GM18867 (cell line): ENCODE measurements around the gene SPDYE11.
"Not testable (repeated sequence)": the region's sequence is repeated elsewhere in the genome, so short reads cannot be mapped to it uniquely, and the experiment has no call there.

Source experiments
- ATAC-seq: cut with Tn5 transposase; IDR thresholded peaks from one replicate; pipeline ENCODE4 v1.9.1; 2021; ENCODE audit warnings: mild to moderate bottlenecking, moderate library complexity; ENCODE audit not compliant: unreplicated experiment

The SPDYE11 gene

DNA sequence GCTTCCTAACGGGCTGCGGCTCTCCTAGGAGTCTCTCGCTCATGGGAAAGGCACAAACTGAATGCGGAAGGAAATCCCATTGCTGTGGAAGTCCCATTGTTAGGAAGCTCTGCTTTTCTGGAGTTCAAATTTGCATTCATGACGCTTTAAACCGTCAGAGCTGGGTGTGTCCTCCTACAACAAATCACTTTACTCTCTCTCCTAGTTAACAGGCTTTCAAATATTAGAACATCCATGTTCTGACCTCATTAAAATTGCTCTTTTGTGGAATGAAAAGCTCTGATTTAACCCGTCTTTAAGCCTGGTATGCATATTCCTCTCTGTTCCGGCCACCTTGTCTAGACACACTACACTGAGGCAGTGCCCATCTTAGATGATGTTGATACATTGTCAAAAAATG is at the start of gene SPDYE11:
Gene SPDYE11, minus strand, starts transcription at position 101 of the 400 bp plus-strand sequence. CDS start 1,800 bp downstream, outside the sequence.
- not testable (repeated sequence) for ATAC-seq

DNA sequence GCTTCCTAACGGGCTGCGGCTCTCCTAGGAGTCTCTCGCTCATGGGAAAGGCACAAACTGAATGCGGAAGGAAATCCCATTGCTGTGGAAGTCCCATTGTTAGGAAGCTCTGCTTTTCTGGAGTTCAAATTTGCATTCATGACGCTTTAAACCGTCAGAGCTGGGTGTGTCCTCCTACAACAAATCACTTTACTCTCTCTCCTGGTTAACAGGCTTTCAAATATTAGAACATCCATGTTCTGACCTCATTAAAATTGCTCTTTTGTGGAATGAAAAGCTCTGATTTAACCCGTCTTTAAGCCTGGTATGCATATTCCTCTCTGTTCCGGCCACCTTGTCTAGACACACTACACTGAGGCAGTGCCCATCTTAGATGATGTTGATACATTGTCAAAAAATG is 28.2 kb upstream of the SPDYE11 start, which contains the start of gene SPDYE9:
Gene SPDYE9, minus strand, starts transcription at position 101 of the 400 bp plus-strand sequence. CDS start 1,800 bp downstream, outside the sequence.
- not testable (repeated sequence) for ATAC-seq

DNA sequence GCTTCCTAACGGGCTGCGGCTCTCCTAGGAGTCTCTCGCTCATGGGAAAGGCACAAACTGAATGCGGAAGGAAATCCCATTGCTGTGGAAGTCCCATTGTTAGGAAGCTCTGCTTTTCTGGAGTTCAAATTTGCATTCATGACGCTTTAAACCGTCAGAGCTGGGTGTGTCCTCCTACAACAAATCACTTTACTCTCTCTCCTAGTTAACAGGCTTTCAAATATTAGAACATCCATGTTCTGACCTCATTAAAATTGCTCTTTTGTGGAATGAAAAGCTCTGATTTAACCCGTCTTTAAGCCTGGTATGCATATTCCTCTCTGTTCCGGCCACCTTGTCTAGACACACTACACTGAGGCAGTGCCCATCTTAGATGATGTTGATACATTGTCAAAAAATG is 28.0 kb downstream of the SPDYE11 start, which contains the start of gene SPDYE8:
Gene SPDYE8, minus strand, starts transcription at position 101 of the 400 bp plus-strand sequence. CDS start 1,800 bp downstream, outside the sequence.
- not testable (repeated sequence) for ATAC-seq

DNA sequence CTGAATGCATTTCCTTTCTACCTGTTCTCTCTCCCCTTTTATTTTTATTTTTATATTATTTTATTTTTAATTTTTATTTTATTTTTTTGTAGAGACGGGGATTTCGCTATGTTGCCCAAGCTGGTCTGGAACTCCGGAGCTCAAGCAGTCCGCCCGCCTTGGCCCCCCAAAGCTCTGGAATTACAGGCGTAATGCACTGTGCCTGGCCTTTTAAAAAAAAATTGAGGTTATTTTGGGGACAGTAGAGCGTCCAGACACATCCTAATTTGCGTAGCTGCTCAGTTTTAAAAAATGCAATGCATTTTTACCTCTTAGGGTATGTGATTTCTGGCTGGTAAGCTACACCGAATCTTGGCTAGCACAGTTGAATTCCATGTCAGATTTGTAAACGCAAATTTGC is 51.2 kb downstream of the SPDYE11 start:
- ATAC-seq = not testable (repeated sequence)

- peak; percentile 84 for ATAC-seq
Measured at GRCh38 chr7:73005693-73006447, 51.8 kb downstream of the SPDYE11 start.

DNA sequence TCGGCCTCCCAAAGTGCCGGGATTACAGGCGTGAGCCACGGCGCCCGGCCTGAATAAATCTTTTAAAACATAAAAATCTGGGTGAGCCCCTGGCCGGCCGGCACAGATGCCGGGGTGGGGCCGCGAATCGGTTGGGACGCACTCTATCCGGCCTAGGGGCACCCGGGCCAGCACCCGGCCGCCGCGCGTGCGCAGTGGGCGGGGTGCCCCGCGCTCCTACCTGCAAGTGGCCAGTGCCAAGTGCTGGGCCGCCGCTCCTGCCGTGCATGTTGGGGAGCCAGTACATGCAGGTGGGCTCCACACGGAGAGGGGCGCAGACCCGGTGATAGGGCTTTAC is 52.4 kb downstream of the SPDYE11 start:
- ATAC-seq = peak; percentile 87

GRCh38 chr7:72997887-72998468 is 59.7 kb downstream of the SPDYE11 start:
- ATAC-seq = not testable (repeated sequence)
